Gastrocnemius medialis (tissue), 4 donors: Measurements from ENCODE around the gene CYTH4.

Experiments
- POLR2A ChIP-seq, 2 donors: fragments of 450-650 bp; IDR thresholded peaks; one replicate each; pipeline ENCODE4 v1.6.1; 2017; ENCODE audit warnings: antibody characterized with exemption in 2 of 2, mild to moderate bottlenecking in 2 of 2, moderate library complexity in 2 of 2
- TF ChIP-seq, protein P1 (sequence below), 5 experiments: fragments of 450-650 bp in 3 of 5; fragments of 200-600 bp in 2 of 5; sonication (generic) in 2 of 5; IDR thresholded peaks in 4 of 5; conservative IDR thresholded peaks in 1 of 5; 1 replicate in 4 of 5; 2 replicates in 1 of 5; pipeline ENCODE4 v1.5.1; 2016 to 2019; ENCODE audit warnings: antibody characterized with exemption in 5 of 5, mild to moderate bottlenecking in 3 of 5, moderate library complexity in 3 of 5

DNA sequence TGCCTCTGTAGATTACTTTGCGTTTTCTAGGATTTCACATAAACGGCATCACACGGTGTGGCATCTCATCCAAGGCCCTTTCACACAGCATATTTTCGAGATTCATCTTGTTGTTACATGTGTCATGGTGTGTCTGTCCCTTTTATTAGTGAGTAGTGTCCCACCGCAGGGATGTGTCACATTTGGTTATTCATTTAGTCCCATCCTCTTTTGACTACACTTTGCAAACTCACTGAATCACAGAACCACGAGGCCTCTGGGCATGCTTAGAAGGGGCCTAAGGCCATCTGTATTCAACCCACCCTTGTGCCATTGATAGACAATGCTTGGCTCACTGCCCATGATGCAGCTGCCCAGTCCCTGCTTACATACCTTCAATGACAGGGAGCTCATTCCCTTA, 34.1 kb upstream of the CYTH4 start:
- TF ChIP-seq, protein P1, sequence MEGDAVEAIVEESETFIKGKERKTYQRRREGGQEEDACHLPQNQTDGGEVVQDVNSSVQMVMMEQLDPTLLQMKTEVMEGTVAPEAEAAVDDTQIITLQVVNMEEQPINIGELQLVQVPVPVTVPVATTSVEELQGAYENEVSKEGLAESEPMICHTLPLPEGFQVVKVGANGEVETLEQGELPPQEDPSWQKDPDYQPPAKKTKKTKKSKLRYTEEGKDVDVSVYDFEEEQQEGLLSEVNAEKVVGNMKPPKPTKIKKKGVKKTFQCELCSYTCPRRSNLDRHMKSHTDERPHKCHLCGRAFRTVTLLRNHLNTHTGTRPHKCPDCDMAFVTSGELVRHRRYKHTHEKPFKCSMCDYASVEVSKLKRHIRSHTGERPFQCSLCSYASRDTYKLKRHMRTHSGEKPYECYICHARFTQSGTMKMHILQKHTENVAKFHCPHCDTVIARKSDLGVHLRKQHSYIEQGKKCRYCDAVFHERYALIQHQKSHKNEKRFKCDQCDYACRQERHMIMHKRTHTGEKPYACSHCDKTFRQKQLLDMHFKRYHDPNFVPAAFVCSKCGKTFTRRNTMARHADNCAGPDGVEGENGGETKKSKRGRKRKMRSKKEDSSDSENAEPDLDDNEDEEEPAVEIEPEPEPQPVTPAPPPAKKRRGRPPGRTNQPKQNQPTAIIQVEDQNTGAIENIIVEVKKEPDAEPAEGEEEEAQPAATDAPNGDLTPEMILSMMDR (IDR thresholded peaks at IDR 0.05 in 4 of 5, conservative IDR thresholded peaks at IDR 0.05 in 1 of 5): no peak
- TF ChIP-seq POLR2A (IDR thresholded peaks at IDR 0.05): no peak
